Mesendoderm (in vitro differentiated cells): ENCODE data around the gene FAM90A26.
A peak's percentile ranks its signal among the peaks of the same experiment; 100 is the strongest.
"Not testable (repeated sequence)": the region's sequence is repeated elsewhere in the genome, so short reads cannot be mapped to it uniquely, and the experiment has no call there.

ENCODE experiments used
- DNase-seq: peaks from one replicate; pipeline ENCODE4 v3.0.0; 2013
- H2AK5ac ChIP-seq: 2 replicates; pipeline ENCODE4 v1.6.1; 2013; ENCODE audit warnings: low read length, inconsistent platforms
- H2BK120ac ChIP-seq: 2 replicates; pipeline ENCODE4 v1.6.1; 2013; ENCODE audit warnings: low read depth, mild to moderate bottlenecking, low read length, moderate library complexity, mixed read lengths
- H2BK15ac ChIP-seq: replicated peaks from 2 replicates; pipeline ENCODE4 v1.6.1; 2013; ENCODE audit warnings: low read depth, mild to moderate bottlenecking, moderate library complexity
- H2BK5ac ChIP-seq: 2 replicates; pipeline ENCODE4 v1.6.1; 2013; ENCODE audit warnings: low read length, inconsistent platforms
- H3K18ac ChIP-seq: 2 replicates; pipeline ENCODE4 v1.6.1; 2013; ENCODE audit warnings: mild to moderate bottlenecking, low read length, mixed read lengths
- H3K23ac ChIP-seq: one replicate; pipeline ENCODE4 v1.6.1; 2013; ENCODE audit warnings: low read length
- H3K27ac ChIP-seq: 2 replicates; pipeline ENCODE4 v1.5.1; 2013; ENCODE audit warnings: low read depth, mild to moderate bottlenecking, inconsistent platforms, low read length, moderate library complexity
- H3K27me3 ChIP-seq: 2 replicates; pipeline ENCODE4 v1.6.1; 2013; ENCODE audit warnings: low read length, control low read depth, mild to moderate bottlenecking, inconsistent platforms; ENCODE audit not compliant: insufficient read depth, poor library complexity
- H3K36me3 ChIP-seq: 2 replicates; pipeline ENCODE4 v1.6.1; 2013; ENCODE audit warnings: low read length, inconsistent platforms; ENCODE audit not compliant: control insufficient read depth, insufficient read depth
- H3K4ac ChIP-seq: one replicate; pipeline ENCODE4 v1.6.1; 2013; ENCODE audit warnings: low read depth, mild to moderate bottlenecking, low read length, moderate library complexity
- H3K4me1 ChIP-seq: 2 replicates; pipeline ENCODE4 v1.6.1; 2013; ENCODE audit warnings: low read depth, low read length, inconsistent platforms; ENCODE audit not compliant: control insufficient read depth
- H3K4me2 ChIP-seq: 2 replicates; pipeline ENCODE4 v1.6.1; 2013; ENCODE audit warnings: low read length
- H3K4me3 ChIP-seq: 2 replicates; pipeline ENCODE4 v1.5.1; 2013; ENCODE audit warnings: mild to moderate bottlenecking, low read length
- H3K56ac ChIP-seq: one replicate; pipeline ENCODE4 v1.6.1; 2013; ENCODE audit warnings: low read length
- H3K79me1 ChIP-seq: 2 replicates; pipeline ENCODE4 v1.6.1; 2013; ENCODE audit warnings: low read length, inconsistent platforms
- H3K79me2 ChIP-seq: 2 replicates; pipeline ENCODE4 v1.6.1; 2013; ENCODE audit warnings: mild to moderate bottlenecking, low read length; ENCODE audit not compliant: control insufficient read depth, insufficient read depth
- H3K9ac ChIP-seq: 2 replicates; pipeline ENCODE4 v1.6.1; 2013; ENCODE audit warnings: low read length, inconsistent platforms
- H4K5ac ChIP-seq: one replicate; pipeline ENCODE4 v1.6.1; 2013; ENCODE audit warnings: low read length
- H4K8ac ChIP-seq: one replicate; pipeline ENCODE4 v1.6.1; 2013; ENCODE audit warnings: low read depth, mild to moderate bottlenecking, control low read depth, low read length, moderate library complexity
- WGBS: extraction: QIAGEN DNeasy Blood & Tissue Kit; methylation state at CpG from one replicate; pipeline ENCODE4 v1.1.7; 2013; ENCODE audit warnings: low lambda C conversion rate, missing lambda C conversion rate; ENCODE audit not compliant: insufficient coverage; ENCODE audit errors: extremely low coverage; 5-methylcytosine and 5-hydroxymethylcytosine counted together

FAM90A26 gene

DNA sequence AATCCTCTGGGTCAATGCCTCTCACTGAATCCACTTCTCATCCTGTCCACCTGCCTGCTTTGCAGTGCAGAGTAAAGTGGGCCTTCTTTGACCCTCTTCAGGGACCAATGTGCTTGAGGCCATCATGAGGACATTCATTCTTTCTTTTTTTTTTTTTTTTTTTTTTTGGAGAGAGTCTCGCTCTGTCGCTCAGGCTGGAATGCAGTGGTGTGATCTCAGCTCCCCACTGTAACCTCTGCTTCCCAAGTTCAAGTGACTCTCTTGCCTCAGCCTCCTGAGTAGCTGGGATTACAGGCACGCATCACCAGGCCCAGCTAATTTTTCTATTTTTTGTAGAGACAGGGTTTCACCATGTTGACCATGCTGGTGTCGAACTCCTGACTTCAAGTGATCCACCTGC lies 22.8 kb upstream of the FAM90A26 start:
- H3K4me1 ChIP-seq, DNase-seq, H2BK5ac ChIP-seq, H2BK120ac ChIP-seq, H4K5ac ChIP-seq, H3K56ac ChIP-seq, H3K4me2 ChIP-seq, H3K27ac ChIP-seq, H3K27me3 ChIP-seq, H3K36me3 ChIP-seq, H2AK5ac ChIP-seq, H3K9ac ChIP-seq, H3K79me1 ChIP-seq, H3K79me2 ChIP-seq, H3K4ac ChIP-seq, H4K8ac ChIP-seq, H3K4me3 ChIP-seq, H2BK15ac ChIP-seq, H3K18ac ChIP-seq, H3K23ac ChIP-seq: not testable (repeated sequence)
- WGBS = no CpG with 5 or more reads among the region's 4 CpGs

DNA sequence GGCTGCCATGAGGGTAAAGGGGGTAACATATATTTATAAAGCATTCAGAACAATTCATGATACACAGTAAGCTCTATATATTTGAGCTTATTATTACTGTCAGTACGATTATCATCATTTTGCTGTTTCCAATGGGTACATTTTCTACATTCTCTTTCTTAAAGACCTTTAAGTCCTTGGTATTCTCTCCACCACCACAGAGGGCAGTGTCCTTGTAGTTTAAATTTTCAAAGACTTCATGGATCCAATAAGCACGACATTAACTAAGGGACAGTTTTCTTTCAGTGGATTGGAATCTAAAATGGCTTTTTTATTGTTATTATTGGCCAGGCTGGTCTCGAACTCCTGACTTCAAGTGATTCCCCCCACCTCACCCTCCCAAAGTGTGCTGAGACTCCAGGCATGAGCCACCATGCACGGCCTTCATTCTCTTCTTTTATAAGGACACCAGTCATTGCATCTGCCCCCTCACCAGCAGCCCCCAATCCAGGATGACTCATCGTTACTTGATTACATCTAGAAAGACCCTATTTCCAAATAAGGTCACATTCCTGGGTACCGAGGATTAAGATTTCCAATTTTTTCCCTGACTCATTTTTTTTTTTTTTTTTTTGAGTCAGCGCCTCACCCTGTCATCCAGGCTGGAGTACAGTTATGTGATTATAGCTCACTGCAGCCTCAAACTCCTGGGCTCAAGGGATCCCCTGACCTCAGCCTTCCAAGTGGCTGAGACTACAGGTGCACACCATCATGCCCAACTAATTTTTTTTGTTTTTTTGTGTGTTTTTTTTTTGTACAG lies 21.4 kb upstream of the FAM90A26 start:
- H3K79me1 ChIP-seq, H3K36me3 ChIP-seq, H2BK15ac ChIP-seq, H3K27me3 ChIP-seq, H3K23ac ChIP-seq, H3K27ac ChIP-seq, H3K56ac ChIP-seq, H2BK120ac ChIP-seq, H2BK5ac ChIP-seq, H3K4me3 ChIP-seq, H4K8ac ChIP-seq, H3K4me2 ChIP-seq, H3K18ac ChIP-seq, H2AK5ac ChIP-seq, H3K4me1 ChIP-seq, H4K5ac ChIP-seq, H3K79me2 ChIP-seq, H3K9ac ChIP-seq, H3K4ac ChIP-seq: not testable (repeated sequence)
- DNase-seq = peak; percentile 35
- no CpG with 5 or more reads among the region's 7 CpGs for WGBS

DNA sequence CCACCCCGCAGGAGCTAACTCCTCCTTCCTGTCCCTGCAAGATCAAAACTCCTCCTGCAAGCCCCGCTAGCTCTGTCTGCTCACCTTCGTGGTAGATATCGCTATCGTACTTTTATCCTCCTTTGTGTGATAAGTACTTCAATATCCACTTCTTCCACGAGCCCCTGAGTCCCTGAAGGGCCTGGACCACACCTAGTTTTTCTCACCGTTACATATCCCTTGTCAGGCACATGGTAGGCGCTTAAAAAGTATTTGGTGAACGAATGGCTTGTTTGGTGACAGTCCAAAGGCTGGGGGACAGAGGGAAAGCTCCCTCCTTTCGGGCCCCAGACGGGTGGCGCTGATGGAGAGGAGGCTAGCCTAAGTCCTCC lies 18.4 kb upstream of the FAM90A26 start:
- H3K4me1 ChIP-seq, H2AK5ac ChIP-seq, H4K8ac ChIP-seq, H3K23ac ChIP-seq, H2BK15ac ChIP-seq, DNase-seq, H2BK120ac ChIP-seq, H2BK5ac ChIP-seq, H3K36me3 ChIP-seq, H4K5ac ChIP-seq, H3K27me3 ChIP-seq, H3K79me2 ChIP-seq, H3K79me1 ChIP-seq: not testable (repeated sequence)
- no CpG with 5 or more reads among the region's 12 CpGs for WGBS
- H3K9ac ChIP-seq = peak overlapping the region; percentile 81
- H3K18ac ChIP-seq = peak overlapping the region; percentile 76
- H3K4me2 ChIP-seq = peak overlapping the region; percentile 84
- peak overlapping the region; percentile 54 for H3K4me3 ChIP-seq
- H3K4ac ChIP-seq = peak overlapping the region; percentile 81
- H3K56ac ChIP-seq = peak overlapping the region; percentile 79
- H3K27ac ChIP-seq = peak overlapping the region; percentile 51

DNA sequence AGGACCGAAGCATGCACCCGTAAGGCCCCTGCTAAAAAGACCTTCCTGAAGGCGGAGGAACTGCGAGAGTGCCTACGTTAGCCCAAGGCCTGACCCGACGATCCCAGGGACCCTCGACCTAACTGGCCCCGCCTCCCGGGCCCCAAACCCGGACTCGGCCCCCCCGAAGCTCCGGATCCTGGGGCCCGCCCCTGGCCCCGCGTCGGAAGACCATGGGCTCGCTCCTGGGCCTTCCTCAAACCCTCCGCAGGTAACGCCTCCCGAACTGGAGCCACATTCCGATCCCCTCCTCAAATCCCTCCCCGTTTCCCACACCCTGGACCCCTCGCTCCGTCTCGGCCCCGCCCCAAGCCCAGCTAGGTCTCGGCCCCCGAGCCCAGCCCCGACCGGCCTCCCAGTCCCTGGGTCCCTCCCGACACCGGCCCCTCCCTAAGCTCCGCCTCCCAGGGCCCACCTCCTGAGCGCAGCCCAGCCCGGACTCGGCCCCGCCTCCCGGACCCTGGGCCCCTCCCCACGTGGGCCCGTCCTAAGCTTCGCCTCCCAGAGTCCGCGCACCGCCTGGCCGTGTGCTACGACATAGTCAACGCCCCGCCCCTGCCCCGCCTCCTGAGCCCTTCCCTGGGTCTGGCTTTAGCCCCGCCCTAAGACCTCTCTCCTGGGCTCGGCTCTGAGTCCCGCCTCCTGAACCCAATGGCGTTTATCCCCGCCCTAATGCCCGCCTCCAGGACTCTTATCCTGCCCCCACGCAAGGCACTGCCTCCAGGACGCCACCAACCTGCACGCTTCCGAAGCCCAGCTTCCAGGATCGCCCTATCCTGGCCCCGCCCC lies 17.8 kb upstream of the FAM90A26 start:
- peak; percentile 97 for DNase-seq
- not testable (repeated sequence) for H3K23ac ChIP-seq, H2BK120ac ChIP-seq, H3K36me3 ChIP-seq, H2AK5ac ChIP-seq, H3K4me2 ChIP-seq, H3K79me2 ChIP-seq, H2BK15ac ChIP-seq, H3K27me3 ChIP-seq, H3K4me1 ChIP-seq, H4K8ac ChIP-seq, H2BK5ac ChIP-seq, H3K79me1 ChIP-seq, H4K5ac ChIP-seq
- Histone ChIP-seq H3K4ac (peak overlapping the region; percentile 81), H3K18ac (peak overlapping the region; percentile 76), H3K4me3 (peak overlapping the region; percentile 54), H3K56ac (peak overlapping the region; percentile 79), H3K27ac (peak overlapping the region; percentile 51), H3K9ac (peak overlapping the region; percentile 81)
- no CpG with 5 or more reads among the region's 63 CpGs for WGBS

DNA sequence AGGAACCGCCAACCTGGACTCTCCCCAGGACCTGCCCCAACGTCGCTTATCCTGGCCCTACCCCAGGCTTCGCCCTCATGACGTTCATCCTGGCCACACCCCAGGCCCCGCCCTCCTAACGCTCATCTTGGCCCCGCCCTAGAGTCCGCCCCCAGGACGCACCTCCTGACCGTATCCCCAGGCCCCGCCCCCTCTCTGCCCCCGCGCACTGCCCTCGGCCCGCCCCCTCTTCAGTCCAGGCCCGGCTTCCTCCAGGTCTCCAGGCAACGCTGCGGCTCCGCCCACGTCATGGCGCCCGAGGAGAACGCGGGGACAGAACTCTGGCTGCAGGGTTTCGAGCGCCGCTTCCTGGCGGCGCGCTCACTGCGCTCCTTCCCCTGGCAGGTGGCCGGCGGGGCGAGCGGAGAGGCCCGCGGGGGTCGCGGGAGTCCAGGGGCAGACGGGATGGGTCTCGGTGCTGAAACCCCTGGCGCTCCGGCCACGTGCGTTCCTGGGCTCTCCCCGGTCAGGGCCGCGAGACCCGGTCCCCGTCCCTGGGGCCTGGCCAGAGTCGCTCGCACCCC lies 17.1 kb upstream of the FAM90A26 start:
- not testable (repeated sequence) for H3K4me1 ChIP-seq, H2BK5ac ChIP-seq, H3K4me3 ChIP-seq, H3K23ac ChIP-seq, H4K8ac ChIP-seq, H2AK5ac ChIP-seq, H4K5ac ChIP-seq, H3K79me2 ChIP-seq, H2BK120ac ChIP-seq, H3K27ac ChIP-seq, H3K79me1 ChIP-seq, H2BK15ac ChIP-seq, H3K36me3 ChIP-seq, H3K4ac ChIP-seq, H3K27me3 ChIP-seq, H3K18ac ChIP-seq
- DNase-seq = peak; percentile 99
- WGBS = no CpG with 5 or more reads among the region's 53 CpGs
- peak overlapping the region; percentile 25 for H3K4me2 ChIP-seq
- H3K56ac ChIP-seq = peak overlapping the region; percentile 74
- peak overlapping the region; percentile 73 for H3K9ac ChIP-seq
